OCI-LY1 (cell line): ENCODE measurements around the gene ARF1.

Experiments
- H2AFZ ChIP-seq: fragments of 200-600 bp; sonication (generic), shearing (Covaris generic); 2 replicates; pipeline ENCODE4 v1.6.0; 2014; ENCODE audit warnings: antibody characterized with exemption, mild to moderate bottlenecking, low read length
- H3F3A ChIP-seq: fragments of 200-600 bp; sonication (generic), shearing (Covaris generic); 2 replicates; pipeline ENCODE4 v1.6.0; 2014; ENCODE audit warnings: mild to moderate bottlenecking, antibody characterized with exemption, low read length, moderate library complexity; ENCODE audit not compliant: insufficient read depth
- H3K27ac ChIP-seq: fragments of 200-600 bp; sonication (generic); 2 replicates; pipeline ENCODE4 v1.5.1; 2014; ENCODE audit warnings: low read length, mixed run types, mild to moderate bottlenecking, low read depth; ENCODE audit not compliant: poor library complexity, severe bottlenecking
- H3K27me3 ChIP-seq: fragments of 200-600 bp; sonication (generic); 2 replicates; pipeline ENCODE4 v1.6.0; 2014; ENCODE audit warnings: antibody characterized with exemption, mild to moderate bottlenecking, low read length, moderate library complexity; ENCODE audit not compliant: insufficient read depth
- H3K36me3 ChIP-seq: fragments of 200-600 bp; sonication (generic); 2 replicates; pipeline ENCODE4 v1.6.1; 2014; ENCODE audit warnings: mild to moderate bottlenecking, antibody characterized with exemption, low read length, moderate library complexity, mixed read lengths; ENCODE audit not compliant: insufficient read depth
- H3K4me1 ChIP-seq: fragments of 200-600 bp; sonication (generic); 2 replicates; pipeline ENCODE4 v1.5.1; 2014; ENCODE audit warnings: mild to moderate bottlenecking, low read length, moderate library complexity; ENCODE audit not compliant: insufficient read depth, severe bottlenecking
- H3K4me2 ChIP-seq: fragments of 200-600 bp; sonication (generic), shearing (Covaris generic); 2 replicates; pipeline ENCODE4 v1.6.1; 2014; ENCODE audit warnings: low read length
- H3K4me3 ChIP-seq: fragments of 200-600 bp; sonication (generic); 2 replicates; pipeline ENCODE4 v1.5.1; 2014; ENCODE audit warnings: low read length, low read depth, mild to moderate bottlenecking, mixed read lengths; ENCODE audit not compliant: poor library complexity, severe bottlenecking
- H3K79me2 ChIP-seq: fragments of 200-600 bp; shearing (Covaris generic); 2 replicates; pipeline ENCODE4 v1.6.1; 2016; ENCODE audit warnings: mixed run types, low read length, mixed read lengths; ENCODE audit not compliant: insufficient read depth
- H3K9ac ChIP-seq: fragments of 200-600 bp; sonication (generic), shearing (Covaris generic); 2 replicates; pipeline ENCODE4 v1.6.1; 2014; ENCODE audit warnings: mild to moderate bottlenecking, low read length, mixed read lengths
- H3K9me2 ChIP-seq: fragments of 200-600 bp; sonication (generic), shearing (Covaris generic); 2 replicates; pipeline ENCODE4 v1.6.1; 2014; ENCODE audit warnings: low read depth, mild to moderate bottlenecking, low read length, mixed read lengths
- H3K9me3 ChIP-seq: fragments of 200-600 bp; shearing (Covaris generic); 2 replicates; pipeline ENCODE4 v1.6.1; 2014; ENCODE audit warnings: low read length, mixed read lengths
- H4K20me1 ChIP-seq: fragments of 200-600 bp; sonication (generic), shearing (Covaris generic); 2 replicates; pipeline ENCODE4 v1.6.0; 2016; ENCODE audit warnings: mild to moderate bottlenecking, low read length; ENCODE audit not compliant: insufficient read depth
- CTCF ChIP-seq: fragments of 200-600 bp; sonication (generic), shearing (Covaris generic); IDR thresholded peaks from 2 replicates; pipeline ENCODE4 v1.5.1; 2017; ENCODE audit warnings: mild to moderate bottlenecking, antibody characterized with exemption, low read length, moderate library complexity, mixed read lengths
- EZH2 ChIP-seq: fragments of 200-600 bp; sonication (generic), shearing (Covaris generic); IDR thresholded peaks from 2 replicates; pipeline ENCODE4 v1.8.0; 2017; ENCODE audit warnings: borderline replicate concordance, mixed run types, mild to moderate bottlenecking, antibody characterized with exemption, low read length, moderate library complexity, mixed read lengths

The ARF1 gene

GRCh38 chr1:228147768-228148167 is 65.3 kb downstream of the ARF1 start:
- no peak overlapping the region for H3K27ac ChIP-seq
- no peaks in the 10 kb centered on the region for H3K27me3 ChIP-seq
- no peak overlapping the region for H3K9ac ChIP-seq
- H3K4me1 ChIP-seq = peaks cover 22% of the 10 kb centered on the region
- H4K20me1 ChIP-seq = no peaks in the 10 kb centered on the region
- no peak overlapping the region for H3K4me2 ChIP-seq
- no peak overlapping the region for H3K4me3 ChIP-seq
- H3K79me2 ChIP-seq = peaks cover 7% of the 10 kb centered on the region; the same call in 1 of the 2 replicates
- H3K9me3 ChIP-seq = no peaks in the 10 kb centered on the region
- TF ChIP-seq EZH2 (no peak), CTCF (no peak)
- no peak overlapping the region for H2AFZ ChIP-seq
- peaks cover 14% of the 10 kb centered on the region; the same call in 1 of the 2 replicates for H3K36me3 ChIP-seq
- no peaks in the 10 kb centered on the region for H3F3A ChIP-seq
- H3K9me2 ChIP-seq = no peaks in the 10 kb centered on the region

- Histone ChIP-seq H3K27ac (no peak overlapping the region), H3K9ac (no peak overlapping the region), H3K79me2 (peaks cover 4% of the 10 kb centered on the region; the same call in 1 of the 2 replicates), H2AFZ (no peak overlapping the region), H3K36me3 (peaks cover 14% of the 10 kb centered on the region; the same call in 1 of the 2 replicates), H3K9me2 (no peaks in the 10 kb centered on the region), H3K4me1 (peaks cover 16% of the 10 kb centered on the region), H3F3A (no peaks in the 10 kb centered on the region), H4K20me1 (no peaks in the 10 kb centered on the region), H3K4me2 (no peak overlapping the region), H3K9me3 (no peaks in the 10 kb centered on the region), H3K27me3 (no peaks in the 10 kb centered on the region), H3K4me3 (no peak overlapping the region)
- no peak for TF ChIP-seq CTCF
- TF ChIP-seq EZH2 = no peak
Measured at GRCh38 chr1:228148196-228148861, 65.8 kb downstream of the ARF1 start.
